Activated CD4-positive, alpha-beta T cell treated with anti-CD3 and anti-CD28 coated beads for 4 hours (primary cell): ENCODE measurements around the gene CRYBG3.
A peak's percentile ranks its signal among the peaks of the same experiment; 100 is the strongest.
"Not testable (repeated sequence)": the region's sequence is repeated elsewhere in the genome, so short reads cannot be mapped to it uniquely, and the experiment has no call there.

Experiments used
- DNase-seq, 2 donors: peaks; one replicate each; pipeline ENCODE4 v3.0.0-alpha.2; 2020

The CRYBG3 gene

GRCh38 chr3:97821774-97822358 lies at the start of gene CRYBG3:
TSS of gene CRYBG3 (plus strand) at chr3:97822011. CDS start at chr3:97822207, 196 bp downstream.
- peak; percentile 74 to 78 for DNase-seq

GRCh38 chr3:97772926-97773325 lies 48.9 kb upstream of the CRYBG3 start:
- DNase-seq: no peak

- no peak for DNase-seq
Measured at GRCh38 chr3:97778152-97778551, 43.7 kb upstream of the CRYBG3 start.

GRCh38 chr3:97793420-97794019 lies 28.3 kb upstream of the CRYBG3 start:
- DNase-seq: peak in 1 of 2 donors; percentile 37

GRCh38 chr3:97795951-97796350 lies 25.9 kb upstream of the CRYBG3 start:
- DNase-seq: no peak

DNA sequence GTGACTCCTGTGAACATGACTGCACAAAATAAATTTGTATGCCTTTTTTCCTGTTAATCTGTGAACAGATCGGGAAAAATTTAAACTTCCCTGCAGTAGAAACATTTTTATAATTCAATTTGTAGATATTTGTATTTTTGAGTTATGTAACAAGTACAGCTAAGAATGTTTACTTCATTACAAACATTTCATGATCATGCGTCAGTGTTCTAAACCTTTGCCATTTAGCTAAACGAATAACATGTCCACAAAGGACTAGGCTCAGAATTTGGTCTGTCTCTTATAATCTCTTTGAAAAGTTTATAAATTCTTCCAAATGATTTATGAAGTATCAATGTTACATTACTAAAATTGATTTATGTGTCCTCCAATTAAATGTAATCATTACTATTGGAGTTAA lies 17.3 kb upstream of the CRYBG3 start:
- DNase-seq: no peak

- DNase-seq: no peak
Measured at GRCh38 chr3:97810779-97811390, 10.9 kb upstream of the CRYBG3 start.

DNA sequence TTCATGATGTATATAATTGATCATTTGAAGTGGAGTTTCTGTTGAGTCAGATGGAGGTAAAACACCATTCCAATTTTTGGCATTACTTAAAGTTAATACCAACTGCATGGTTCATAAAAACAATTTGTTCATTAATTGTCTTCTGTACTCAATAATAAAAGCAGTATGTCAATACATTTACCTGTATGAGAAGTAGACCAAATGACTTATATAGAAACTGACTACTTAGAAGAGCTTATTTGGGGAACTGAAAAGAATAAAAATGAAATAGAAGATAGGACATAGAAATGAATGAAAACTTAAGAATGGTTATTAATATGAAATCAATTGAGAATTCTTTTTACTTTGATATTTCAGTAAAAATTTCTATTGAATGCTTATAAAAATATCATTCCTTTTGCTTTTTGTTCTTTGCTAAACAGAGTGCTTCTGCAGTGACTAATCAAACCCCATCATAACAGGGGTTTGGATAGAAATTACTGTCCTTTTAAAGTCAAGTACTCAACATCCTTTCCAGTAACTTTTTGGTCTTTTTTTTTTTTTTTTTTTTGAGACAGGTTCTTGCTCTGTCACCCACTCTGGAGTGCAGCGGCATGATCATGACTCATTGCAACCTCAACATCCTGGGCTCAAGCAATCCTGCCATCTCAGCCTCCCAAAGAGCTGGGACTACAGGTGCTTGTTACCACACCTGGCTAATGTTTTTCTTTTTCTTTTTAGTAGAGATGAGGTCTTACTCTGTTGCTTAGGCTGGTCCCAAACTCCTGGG lies 6.5 kb upstream of the CRYBG3 start:
- peak; percentile 42 to 51 for DNase-seq

DNA sequence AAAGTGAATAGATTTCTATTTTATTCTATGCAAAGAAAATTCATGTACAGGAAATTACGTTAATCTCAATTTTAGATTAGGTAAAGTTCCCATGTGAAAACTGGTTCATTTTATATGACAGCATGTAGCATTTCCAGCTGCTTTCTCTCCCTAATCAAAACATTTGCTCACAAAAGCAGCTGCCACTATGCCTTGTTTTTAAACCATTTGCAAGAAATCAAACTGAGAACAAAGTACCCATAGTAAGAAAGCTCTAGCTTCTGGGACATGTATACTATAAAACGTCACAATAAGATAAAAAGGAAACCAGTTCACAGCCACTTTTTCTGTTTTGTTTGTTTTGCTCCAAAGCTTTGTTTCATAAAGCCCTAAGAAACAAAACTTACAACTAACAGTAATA lies 5.0 kb upstream of the CRYBG3 start:
- no peak for DNase-seq

DNA sequence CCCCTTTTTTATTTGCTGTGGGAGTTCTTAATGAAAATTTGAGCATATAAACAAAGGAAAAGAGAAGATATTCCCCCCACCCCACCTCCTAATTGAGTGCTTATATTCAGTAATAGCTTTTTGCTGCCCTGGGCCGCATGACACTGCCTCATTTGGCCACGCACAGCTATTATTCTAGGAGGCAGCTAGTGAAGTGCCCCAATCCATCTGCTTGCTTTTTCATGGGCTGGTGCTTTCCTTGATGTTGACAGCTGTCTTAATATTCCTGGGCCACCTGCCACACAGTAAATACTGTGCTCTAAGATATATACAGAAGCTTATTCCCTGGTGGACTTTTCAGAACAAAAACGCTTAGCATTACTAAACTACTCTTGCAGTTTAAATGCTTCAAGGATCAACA lies 3.8 kb upstream of the CRYBG3 start:
- DNase-seq: no peak

DNA sequence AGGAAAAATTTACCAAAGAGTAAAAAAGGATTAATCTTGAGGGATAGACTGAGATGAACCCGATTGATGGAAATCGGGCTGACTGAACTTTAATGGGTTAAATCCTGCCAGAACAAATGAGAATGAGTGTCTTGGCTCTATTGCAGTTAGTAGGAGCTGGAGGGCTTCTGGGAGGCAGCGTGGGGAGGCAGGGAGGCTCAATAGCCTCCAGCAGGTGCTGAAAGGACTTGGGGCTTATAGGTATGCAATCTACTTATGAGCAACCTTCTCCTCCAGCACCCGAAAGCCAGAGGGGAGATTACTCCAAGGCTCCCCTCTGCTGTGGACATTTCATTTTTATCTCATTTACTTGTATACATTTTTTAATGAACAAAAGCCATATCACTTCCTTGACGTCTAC lies 1.0 kb upstream of the CRYBG3 start:
- peak in 1 of 2 donors; percentile 2 for DNase-seq

GRCh38 chr3:97821287-97821773 lies 481 bp upstream of the CRYBG3 start:
- DNase-seq: peak; percentile 34 to 49

DNA sequence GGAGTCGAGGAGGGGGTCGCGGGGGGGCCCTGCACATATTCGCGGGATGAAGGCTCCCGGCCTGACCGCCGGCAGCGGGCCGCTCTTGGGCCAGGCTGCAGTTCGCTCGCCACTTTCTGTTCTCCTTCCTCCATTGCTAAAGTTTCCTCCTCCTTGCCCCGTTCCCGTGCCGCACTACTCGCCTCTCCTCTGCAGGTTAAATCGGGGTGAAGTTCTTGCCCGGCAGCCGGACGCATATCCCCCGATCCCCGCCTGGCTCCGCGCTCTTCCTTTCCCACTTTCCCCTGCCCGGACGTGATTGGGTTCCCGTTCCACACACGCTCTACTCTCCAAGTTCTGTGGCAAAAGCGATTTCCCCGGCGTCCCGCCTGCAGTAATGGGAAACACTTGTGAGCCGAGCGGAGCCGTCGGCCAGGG lies 556 bp downstream of the CRYBG3 start:
- peak; percentile 2 to 14 for DNase-seq

DNA sequence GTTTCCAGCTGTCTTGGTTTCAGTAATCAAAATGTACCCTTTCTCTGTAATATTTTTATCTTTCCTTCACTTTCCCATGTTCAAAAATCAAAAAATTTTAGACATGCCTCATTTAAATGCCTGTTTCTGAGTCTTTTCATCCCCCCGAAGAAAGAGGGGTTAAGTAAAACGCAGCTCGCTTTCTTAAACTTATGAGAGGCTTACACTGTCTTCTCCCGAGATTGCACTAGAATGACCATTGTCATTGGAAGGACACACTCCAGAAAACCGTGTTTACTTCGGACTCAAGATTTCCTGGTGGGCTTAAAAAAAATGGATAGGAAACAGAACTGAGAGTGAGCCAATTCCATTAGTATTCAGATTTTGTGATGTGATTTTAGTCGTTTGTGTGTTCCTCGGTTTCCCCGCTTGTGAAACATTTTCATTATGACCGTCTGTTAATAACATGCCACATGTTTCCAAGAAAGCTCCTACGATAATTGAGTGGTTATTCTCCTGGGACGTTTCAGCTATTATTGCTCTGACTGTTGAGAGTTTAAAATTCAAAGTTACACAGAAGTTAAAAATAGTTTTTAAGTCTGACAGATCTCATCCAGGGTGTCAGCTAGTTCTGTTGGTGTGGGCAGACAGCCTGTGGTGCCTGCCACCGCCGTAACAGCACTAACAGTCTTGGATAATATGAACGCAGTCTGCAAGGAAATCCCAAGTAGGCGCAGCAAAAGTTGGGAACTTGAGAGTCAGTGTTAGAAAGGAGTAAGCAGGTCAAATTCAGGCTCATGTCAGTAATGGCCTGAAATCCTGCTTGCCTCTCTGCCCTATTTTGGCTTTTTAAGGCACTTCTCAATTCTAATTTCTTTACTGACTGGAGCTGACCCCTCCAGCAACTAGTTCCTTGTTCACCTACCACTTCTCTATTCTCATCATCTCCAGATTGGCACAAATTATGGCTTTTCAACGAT lies 1.5 kb downstream of the CRYBG3 start:
- no peak for DNase-seq

- no peak for DNase-seq
Measured at GRCh38 chr3:97825101-97825500, 3.3 kb downstream of the CRYBG3 start.

GRCh38 chr3:97827741-97828471 lies 6.1 kb downstream of the CRYBG3 start:
- DNase-seq: no peak

- DNase-seq: no peak
Measured at GRCh38 chr3:97829198-97829597, 7.4 kb downstream of the CRYBG3 start.

DNA sequence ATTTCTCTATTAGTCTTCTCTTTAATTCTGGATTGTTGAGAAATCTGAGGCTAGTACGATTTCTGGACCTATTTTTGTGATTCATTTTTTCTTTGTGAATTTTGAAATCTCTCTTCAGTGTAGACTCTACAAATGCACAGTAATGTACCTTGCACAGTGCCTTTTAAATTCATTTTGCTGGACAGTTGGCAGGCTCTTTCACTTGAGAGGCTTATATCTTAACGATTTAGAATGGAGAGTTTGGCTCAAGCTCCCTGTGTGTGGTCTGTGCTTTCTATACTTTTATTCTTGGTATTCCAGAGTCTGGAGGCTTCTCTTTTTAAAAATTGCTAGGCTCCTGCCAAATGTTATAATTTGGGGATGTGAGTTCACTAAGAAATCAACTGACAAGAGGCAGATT lies 8.8 kb downstream of the CRYBG3 start:
- DNase-seq: no peak

DNA sequence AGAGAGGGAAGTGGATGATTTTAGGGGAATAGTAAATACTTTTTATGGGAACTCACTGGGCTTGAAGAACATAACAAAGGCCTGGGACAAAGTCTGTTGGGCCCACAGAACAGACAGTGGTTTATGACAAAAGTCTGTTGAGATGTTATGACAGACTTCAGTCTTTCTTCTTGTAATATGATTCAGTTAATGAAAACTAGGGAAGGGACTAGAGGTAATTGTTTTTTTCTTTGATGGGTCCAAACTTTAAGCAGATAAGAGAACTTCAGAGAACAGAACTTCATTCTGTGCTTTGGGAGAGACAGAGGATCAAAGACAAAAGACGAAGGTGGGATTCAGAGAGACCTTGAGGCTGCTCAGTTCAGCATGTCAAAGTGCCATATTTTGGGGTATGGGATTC lies 9.3 kb downstream of the CRYBG3 start:
- no peak for DNase-seq

DNA sequence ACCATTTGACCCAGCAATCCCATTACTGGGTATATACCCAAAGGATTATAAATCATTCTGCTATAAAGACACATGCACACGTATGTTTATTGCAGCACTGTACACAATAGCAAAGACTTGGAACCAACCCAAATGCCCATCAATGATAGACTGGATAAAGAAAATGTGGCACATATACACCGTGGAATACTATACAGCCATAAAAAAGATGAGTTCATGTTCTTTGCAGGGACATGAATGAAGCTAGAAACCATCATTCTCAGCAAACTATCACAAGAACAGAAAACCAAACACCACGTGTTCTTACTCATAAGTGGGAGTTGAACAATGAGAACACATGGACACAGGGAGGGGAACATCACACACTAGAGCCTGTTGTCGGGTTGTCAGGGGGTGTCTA lies 11.4 kb downstream of the CRYBG3 start:
- DNase-seq: not testable (repeated sequence)

DNA sequence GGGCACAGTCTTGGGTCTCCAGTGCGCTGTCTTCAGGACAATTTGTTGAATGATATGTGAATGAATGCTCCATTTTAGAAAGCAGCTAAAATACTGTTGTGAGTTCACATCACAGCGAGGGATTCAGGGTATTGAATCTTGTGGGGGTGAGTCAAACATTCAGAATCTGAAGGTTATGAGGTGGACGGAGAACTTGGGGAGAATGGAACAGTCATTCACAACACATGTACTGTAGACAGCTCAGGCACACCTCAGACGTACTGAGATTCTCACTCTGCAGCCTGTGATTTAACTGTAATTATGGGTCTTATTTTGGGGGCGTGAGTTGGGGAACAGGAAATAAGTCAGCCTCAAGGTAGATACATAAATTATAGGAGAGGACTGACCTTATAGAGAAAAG lies 13.9 kb downstream of the CRYBG3 start:
- DNase-seq: no peak

DNA sequence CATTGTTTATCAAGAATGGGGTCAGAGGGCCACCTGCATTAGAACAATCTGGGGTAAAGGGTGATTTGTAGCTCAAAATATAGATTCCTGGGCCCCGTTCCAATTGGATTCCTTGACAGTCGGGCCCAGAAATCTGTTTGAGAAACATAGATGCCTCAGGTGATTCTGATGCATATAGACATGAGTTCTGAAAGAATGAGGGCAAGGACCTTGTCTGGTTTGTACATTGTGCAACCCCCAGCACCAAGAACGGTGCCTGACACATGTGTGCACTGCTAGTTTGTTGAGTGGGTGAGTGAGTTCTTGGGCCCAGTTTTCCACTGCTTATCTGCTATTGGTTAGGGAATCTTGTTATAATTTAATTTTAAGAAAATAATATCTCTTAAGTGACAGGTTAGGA lies 16.6 kb downstream of the CRYBG3 start:
- no peak for DNase-seq
